COLO829 (cell line): ENCODE results near the gene WASF3.
"Not testable (repeated sequence)": the region's sequence is repeated elsewhere in the genome, so short reads cannot be mapped to it uniquely, and the experiment has no call there.

Experiments used
- DNase-seq: peaks from one replicate; pipeline ENCODE4 v3.0.0; 2012; ENCODE audit warnings: low spot score

Gene WASF3

GRCh38 chr13:26629260-26629825 lies 71.9 kb downstream of the WASF3 start:
- peak; percentile 18 for DNase-seq

- DNase-seq = not testable (repeated sequence)
Observed at GRCh38 chr13:26635634-26636033, 78.2 kb downstream of the WASF3 start.

GRCh38 chr13:26636073-26636472 lies 78.6 kb downstream of the WASF3 start:
- DNase-seq = not testable (repeated sequence)

GRCh38 chr13:26646603-26647002 lies 89.1 kb downstream of the WASF3 start:
- no peak for DNase-seq

- no peak for DNase-seq
Observed at GRCh38 chr13:26651234-26651633, 93.8 kb downstream of the WASF3 start.

GRCh38 chr13:26653310-26653709 lies 95.8 kb downstream of the WASF3 start:
- no peak for DNase-seq

- DNase-seq = no peak
Observed at GRCh38 chr13:26653842-26654241, 96.4 kb downstream of the WASF3 start.

GRCh38 chr13:26656919-26657318 lies 99.4 kb downstream of the WASF3 start:
- peak; percentile 25 for DNase-seq

- no peak for DNase-seq
Observed at GRCh38 chr13:26658448-26659385, 101.2 kb downstream of the WASF3 start.

GRCh38 chr13:26660185-26660584 lies 102.7 kb downstream of the WASF3 start:
- no peak for DNase-seq

- DNase-seq = no peak
Observed at GRCh38 chr13:26660766-26661165, 103.3 kb downstream of the WASF3 start.

- no peak for DNase-seq
Observed at GRCh38 chr13:26663791-26664190, 106.3 kb downstream of the WASF3 start.

- no peak for DNase-seq
Observed at GRCh38 chr13:26664286-26664685, 106.8 kb downstream of the WASF3 start.

GRCh38 chr13:26664876-26665275 lies 107.4 kb downstream of the WASF3 start:
- DNase-seq = no peak

GRCh38 chr13:26668357-26669146 lies 111.1 kb downstream of the WASF3 start:
- no peak for DNase-seq

GRCh38 chr13:26673890-26674289 lies 116.4 kb downstream of the WASF3 start:
- no peak for DNase-seq

GRCh38 chr13:26677156-26677555 lies 119.7 kb downstream of the WASF3 start:
- DNase-seq = no peak

GRCh38 chr13:26678330-26678729 lies 120.8 kb downstream of the WASF3 start:
- DNase-seq = no peak

GRCh38 chr13:26678796-26679195 lies 121.3 kb downstream of the WASF3 start:
- no peak for DNase-seq

- peak; percentile 43 for DNase-seq
Observed at GRCh38 chr13:26679411-26680122, 122.1 kb downstream of the WASF3 start.

- DNase-seq = peak; percentile 19
Observed at GRCh38 chr13:26680123-26680450, 122.6 kb downstream of the WASF3 start.

- DNase-seq = no peak
Observed at GRCh38 chr13:26680572-26680971, 123.1 kb downstream of the WASF3 start.
